Vagina (tissue), 2 donors: Measurements from ENCODE around the gene CEMIP. TPM values are rescaled to one million over a fixed set of nuclear protein-coding genes. Genes with fewer than 3 reads are reported as not detected.

Experiments used
- DNase-seq, 2 donors: peaks; one replicate each; pipeline ENCODE4 v3.0.0-alpha.2; 2017; ENCODE audit errors: extremely low spot score in 2 of 2
- H3K27ac ChIP-seq: fragments of 200-600 bp; sonication (generic); one replicate; pipeline ENCODE4 v1.5.1; 2019
- H3K27me3 ChIP-seq: fragments of 200-600 bp; sonication (generic); one replicate; pipeline ENCODE4 v1.5.1; 2019
- H3K36me3 ChIP-seq, 2 donors: fragments of 200-600 bp; sonication (generic); one replicate each; pipeline ENCODE4 v1.5.1; 2017 to 2019
- H3K4me1 ChIP-seq: fragments of 200-600 bp; sonication (generic); one replicate; pipeline ENCODE4 v1.5.1; 2019
- H3K4me3 ChIP-seq, 2 donors: fragments of 200-600 bp; sonication (generic); 1 replicate in 1 of 2; 2 replicates in 1 of 2; pipeline ENCODE4 v1.5.1; 2016 to 2019
- H3K9me3 ChIP-seq: fragments of 200-600 bp; sonication (generic); one replicate; pipeline ENCODE4 v1.5.1; 2019
- POLR2A ChIP-seq, 2 donors: fragments of 450-650 bp; IDR thresholded peaks; one replicate each; pipeline ENCODE4 v1.6.1; 2017; ENCODE audit warnings: antibody characterized with exemption in 2 of 2, mild to moderate bottlenecking in 2 of 2, moderate library complexity in 2 of 2
- POLR2AphosphoS5 ChIP-seq, 2 donors: sonication (generic); formaldehyde crosslinking; IDR thresholded peaks; one replicate each; pipeline ENCODE4 v1.9.0; 2017; ENCODE audit warnings: antibody characterized with exemption in 2 of 2, mild to moderate bottlenecking in 2 of 2, low read depth in 1 of 2; ENCODE audit not compliant: insufficient read depth in 1 of 2
- intact Hi-C: fragments of 100-400 bp; cut with DNase I; formaldehyde crosslinking; loops from one replicate; pipeline ENCODE4 v1.15.1; 2023
- total RNA-seq: library from RNA; depleted of rRNA; stranded (reverse); fragments of >200 nt; gene quantifications from one replicate; pipeline ENCODE4 v1.2.3, GENCODE V29; 2016
- TF ChIP-seq, protein P1 (sequence below), 3 experiments: fragments of 450-650 bp in 2 of 3; fragments of 200-600 bp in 1 of 3; sonication (generic) in 1 of 3; IDR thresholded peaks; one replicate each; pipeline ENCODE4 v1.5.1; 2017 to 2019; ENCODE audit warnings: antibody characterized with exemption in 3 of 3, mild to moderate bottlenecking in 2 of 3, moderate library complexity in 2 of 3

The CEMIP gene
- total RNA-seq, 1 donor from 2014 or later, result 0.74 TPM

DNA sequence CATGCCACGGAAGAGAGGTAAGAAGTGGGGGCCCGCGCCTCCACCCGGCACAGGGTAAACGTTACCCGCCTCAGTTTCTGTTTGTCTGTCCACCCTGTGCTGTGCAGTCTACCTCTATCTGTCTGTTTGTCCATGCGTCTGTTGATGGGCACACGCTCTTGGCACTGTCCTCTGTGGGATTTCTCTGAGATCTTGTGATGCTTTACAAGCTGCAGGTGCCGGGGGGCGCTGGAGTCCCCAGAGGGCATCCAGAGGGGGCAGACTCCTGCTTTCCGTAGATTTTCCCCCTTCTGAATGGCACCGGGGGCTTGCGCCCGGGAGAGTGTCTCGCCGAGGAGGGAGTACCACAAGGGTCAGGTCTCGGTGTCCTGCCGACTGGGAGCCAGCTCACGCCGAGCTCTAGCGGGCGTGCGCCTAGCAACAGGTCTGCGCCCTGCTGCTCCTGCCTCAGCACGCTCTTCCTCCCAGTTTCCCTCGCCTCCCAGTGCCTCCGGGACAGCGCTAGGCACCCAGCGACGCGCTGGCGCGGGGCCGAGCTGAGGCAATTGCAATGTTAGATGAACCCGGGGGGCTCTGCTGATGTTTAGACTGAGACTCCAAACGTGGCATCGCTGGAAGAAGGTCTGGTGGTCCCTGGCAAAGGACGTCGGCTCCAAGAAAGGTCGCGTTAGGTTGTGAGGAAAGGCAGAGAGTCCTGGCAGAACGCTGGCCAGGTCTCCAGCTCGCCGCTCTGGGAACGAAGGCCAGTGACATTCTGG is 667 bp downstream of the CEMIP start:
- H3K27ac ChIP-seq, result no peak overlapping the region
- H3K4me1 ChIP-seq, result peaks cover 36% of the 10 kb centered on the region
- H3K4me3 ChIP-seq, result peak overlapping the region; percentile 46 to 49
- H3K9me3 ChIP-seq, result no peaks in the 10 kb centered on the region
- no peak for TF ChIP-seq POLR2AphosphoS5 (IDR thresholded peaks at IDR 0.05; ENCODE audit: insufficient read depth in 1 of 2, low read depth in 1 of 2)
- TF ChIP-seq, protein P1, sequence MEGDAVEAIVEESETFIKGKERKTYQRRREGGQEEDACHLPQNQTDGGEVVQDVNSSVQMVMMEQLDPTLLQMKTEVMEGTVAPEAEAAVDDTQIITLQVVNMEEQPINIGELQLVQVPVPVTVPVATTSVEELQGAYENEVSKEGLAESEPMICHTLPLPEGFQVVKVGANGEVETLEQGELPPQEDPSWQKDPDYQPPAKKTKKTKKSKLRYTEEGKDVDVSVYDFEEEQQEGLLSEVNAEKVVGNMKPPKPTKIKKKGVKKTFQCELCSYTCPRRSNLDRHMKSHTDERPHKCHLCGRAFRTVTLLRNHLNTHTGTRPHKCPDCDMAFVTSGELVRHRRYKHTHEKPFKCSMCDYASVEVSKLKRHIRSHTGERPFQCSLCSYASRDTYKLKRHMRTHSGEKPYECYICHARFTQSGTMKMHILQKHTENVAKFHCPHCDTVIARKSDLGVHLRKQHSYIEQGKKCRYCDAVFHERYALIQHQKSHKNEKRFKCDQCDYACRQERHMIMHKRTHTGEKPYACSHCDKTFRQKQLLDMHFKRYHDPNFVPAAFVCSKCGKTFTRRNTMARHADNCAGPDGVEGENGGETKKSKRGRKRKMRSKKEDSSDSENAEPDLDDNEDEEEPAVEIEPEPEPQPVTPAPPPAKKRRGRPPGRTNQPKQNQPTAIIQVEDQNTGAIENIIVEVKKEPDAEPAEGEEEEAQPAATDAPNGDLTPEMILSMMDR (IDR thresholded peaks at IDR 0.05), result no peak
- TF ChIP-seq POLR2A (IDR thresholded peaks at IDR 0.05), result no peak
- DNase-seq, result no peak
- no peaks in the 10 kb centered on the region for H3K36me3 ChIP-seq
- intact Hi-C loops, result loop anchor here (5.0 to 10.0 kb wide), 2 partner anchors 213 to 325 kb away; no protein-coding TSS in a partner anchor
- H3K27me3 ChIP-seq, result no peaks in the 10 kb centered on the region

DNA sequence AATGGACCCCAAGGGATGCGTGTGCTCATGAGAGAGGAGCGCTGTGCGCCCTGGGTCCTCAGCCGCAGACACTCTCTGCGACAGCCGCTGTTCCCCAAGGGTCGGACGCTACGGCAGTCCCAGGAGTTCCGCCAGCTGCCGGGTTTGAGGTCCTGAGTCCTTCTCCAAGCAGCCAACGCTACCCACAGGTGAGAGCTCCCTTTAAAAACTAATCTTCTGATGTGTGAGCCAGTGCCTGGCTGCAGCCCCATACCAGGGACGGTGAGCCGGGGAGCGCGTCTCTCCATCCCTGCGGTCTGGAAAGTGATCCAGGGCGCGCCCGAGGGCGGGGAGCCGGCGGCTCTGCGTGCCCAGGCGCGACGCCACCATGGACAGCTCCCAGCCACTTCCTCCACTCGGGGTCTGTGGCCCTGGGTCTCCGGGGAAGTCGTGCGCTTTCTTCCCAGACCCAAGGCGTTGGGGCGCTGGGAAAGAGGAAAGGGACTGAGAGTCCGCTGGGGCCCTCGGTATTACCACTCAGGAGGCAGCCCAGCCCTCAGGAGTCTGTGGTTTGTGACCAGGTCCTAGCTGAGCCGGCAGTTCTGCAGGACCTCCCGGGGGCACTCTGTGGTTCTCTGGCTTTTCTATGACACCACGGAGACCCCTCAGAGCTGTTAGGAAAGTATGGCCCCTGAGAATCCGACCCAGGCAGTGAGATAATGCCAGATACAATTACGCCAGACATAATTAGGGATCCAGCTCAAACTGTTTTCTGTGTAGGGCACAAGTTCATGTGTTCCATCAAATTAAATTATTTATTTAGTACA is 1.4 kb downstream of the CEMIP start:
- H3K36me3 ChIP-seq, result no peaks in the 10 kb centered on the region
- H3K9me3 ChIP-seq, result no peaks in the 10 kb centered on the region
- TF ChIP-seq POLR2AphosphoS5 (IDR thresholded peaks at IDR 0.05; ENCODE audit: insufficient read depth in 1 of 2, low read depth in 1 of 2), result no peak
- no peak for TF ChIP-seq POLR2A (IDR thresholded peaks at IDR 0.05)
- TF ChIP-seq, protein P1 (IDR thresholded peaks at IDR 0.05), result no peak
- H3K4me1 ChIP-seq, result peaks cover 36% of the 10 kb centered on the region
- no peak overlapping the region for H3K27ac ChIP-seq
- peak overlapping the region; percentile 46 to 49 for H3K4me3 ChIP-seq
- intact Hi-C loops, result no loop called here
- no peaks in the 10 kb centered on the region for H3K27me3 ChIP-seq
- DNase-seq, result no peak

DNA sequence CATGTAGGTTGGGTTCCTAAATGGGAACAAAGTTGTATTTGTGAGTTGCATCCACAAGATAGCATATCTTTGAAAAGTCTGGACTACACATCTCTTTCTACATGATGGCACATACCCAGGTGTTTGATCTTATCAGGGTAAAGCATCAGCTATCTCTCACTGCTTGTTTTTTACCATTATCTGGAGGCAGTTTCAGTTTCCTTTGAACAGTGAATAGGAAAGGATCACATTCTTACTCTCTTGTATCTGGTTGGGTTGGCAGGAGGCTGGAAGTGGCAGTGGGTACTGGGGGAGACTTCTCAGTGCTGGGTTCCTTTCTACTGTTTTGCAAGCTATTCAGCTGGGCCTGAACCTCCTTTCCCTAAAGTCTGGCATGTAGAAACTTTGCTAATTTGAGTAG is 4.1 kb downstream of the CEMIP start:
- intact Hi-C loops, result no loop called here
- no peak overlapping the region for H3K27ac ChIP-seq
- H3K9me3 ChIP-seq, result no peaks in the 10 kb centered on the region
- no peaks in the 10 kb centered on the region for H3K36me3 ChIP-seq
- H3K27me3 ChIP-seq, result no peaks in the 10 kb centered on the region
- no peak for DNase-seq
- H3K4me3 ChIP-seq, result no peak overlapping the region
- peaks cover 25% of the 10 kb centered on the region for H3K4me1 ChIP-seq
- TF ChIP-seq, protein P1 (IDR thresholded peaks at IDR 0.05), result no peak
- TF ChIP-seq POLR2AphosphoS5 (IDR thresholded peaks at IDR 0.05; ENCODE audit: insufficient read depth in 1 of 2, low read depth in 1 of 2) (no peak), POLR2A (IDR thresholded peaks at IDR 0.05) (no peak)

DNA sequence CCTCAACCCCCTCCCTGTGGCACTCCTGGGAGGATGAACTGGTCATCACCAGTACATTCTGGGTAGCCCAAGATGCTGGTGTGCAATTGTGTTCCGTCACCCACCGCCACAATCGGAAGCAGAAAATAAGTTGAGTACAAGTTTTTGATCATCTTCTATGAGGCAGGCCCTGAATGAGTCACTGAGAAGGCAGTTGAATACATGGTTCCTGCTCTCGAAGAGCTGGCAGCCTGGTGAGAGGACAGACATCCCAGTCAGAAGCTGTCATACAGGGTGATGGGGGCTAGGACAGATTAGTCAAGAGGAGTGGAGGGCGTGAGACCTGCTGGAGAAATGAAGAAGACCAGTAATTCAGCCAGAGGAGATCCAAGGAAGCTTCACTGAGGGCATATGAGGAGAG is 6.2 kb downstream of the CEMIP start:
- peaks cover 5% of the 10 kb centered on the region for H3K4me1 ChIP-seq
- no peaks in the 10 kb centered on the region for H3K27me3 ChIP-seq
- no peak overlapping the region for H3K27ac ChIP-seq
- no peaks in the 10 kb centered on the region for H3K9me3 ChIP-seq
- H3K4me3 ChIP-seq, result no peak overlapping the region
- DNase-seq, result no peak
- H3K36me3 ChIP-seq, result no peaks in the 10 kb centered on the region
- TF ChIP-seq POLR2AphosphoS5 (IDR thresholded peaks at IDR 0.05; ENCODE audit: insufficient read depth in 1 of 2, low read depth in 1 of 2), result no peak
- TF ChIP-seq POLR2A (IDR thresholded peaks at IDR 0.05), result no peak
- TF ChIP-seq, protein P1 (IDR thresholded peaks at IDR 0.05), result no peak
- intact Hi-C loops, result no loop called here
